H9 (cell line): ENCODE results near the gene PELI3. TPM values are rescaled to one million over a fixed set of nuclear protein-coding genes. Genes with fewer than 3 reads are reported as not detected.

Experiments
- DNase-seq: peaks from one replicate; pipeline ENCODE4 v3.0.0-alpha.2; 2017
- H2AFZ ChIP-seq: one replicate; pipeline ENCODE4 v1.6.1; 2013; ENCODE audit warnings: mild to moderate bottlenecking, low read length, control low read depth, moderate library complexity
- H2AK5ac ChIP-seq: 2 replicates; pipeline ENCODE4 v1.6.1; 2013; ENCODE audit warnings: low read length, control low read depth, mixed read lengths; ENCODE audit not compliant: insufficient read length
- H2BK120ac ChIP-seq: one replicate; pipeline ENCODE4 v1.6.1; 2013; ENCODE audit warnings: low read depth, mild to moderate bottlenecking, low read length, control low read depth, inconsistent platforms; ENCODE audit not compliant: poor library complexity, severe bottlenecking
- H2BK12ac ChIP-seq: 2 replicates; pipeline ENCODE4 v1.6.1; 2013; ENCODE audit warnings: low read length, control low read depth, mixed read lengths, low read depth; ENCODE audit not compliant: insufficient read length
- H2BK15ac ChIP-seq: 2 replicates; pipeline ENCODE4 v1.6.1; 2013; ENCODE audit warnings: low read depth, low read length, control low read depth
- H2BK20ac ChIP-seq: one replicate; pipeline ENCODE4 v1.6.1; 2013; ENCODE audit warnings: low read depth, mild to moderate bottlenecking, low read length, control low read depth, inconsistent platforms; ENCODE audit not compliant: poor library complexity, severe bottlenecking
- H2BK5ac ChIP-seq: 2 replicates; pipeline ENCODE4 v1.6.1; 2013; ENCODE audit warnings: low read length, control low read depth, mixed read lengths; ENCODE audit not compliant: insufficient read length
- H3K14ac ChIP-seq: 2 replicates; pipeline ENCODE4 v1.6.1; 2013; ENCODE audit warnings: low read length, control low read depth; ENCODE audit not compliant: insufficient read depth
- H3K18ac ChIP-seq: 2 replicates; pipeline ENCODE4 v1.6.1; 2013; ENCODE audit warnings: low read depth, mild to moderate bottlenecking, mixed read lengths, low read length, control low read depth; ENCODE audit not compliant: insufficient read length
- H3K23ac ChIP-seq: 2 replicates; pipeline ENCODE4 v1.6.1; 2013; ENCODE audit warnings: low read length, control low read depth, mixed read lengths, low read depth; ENCODE audit not compliant: insufficient read length
- H3K23me2 ChIP-seq: 2 replicates; pipeline ENCODE4 v1.6.1; 2013; ENCODE audit warnings: low read depth, mild to moderate bottlenecking, mixed read lengths, low read length, control low read depth; ENCODE audit not compliant: insufficient read length, poor library complexity, severe bottlenecking
- H3K27ac ChIP-seq: 2 replicates; pipeline ENCODE4 v1.5.1; 2013; ENCODE audit warnings: low read length, control low read depth, mixed read lengths, low read depth; ENCODE audit not compliant: insufficient read length
- H3K27me3 ChIP-seq: 2 replicates; pipeline ENCODE4 v1.6.1; 2013; ENCODE audit warnings: low read length, control low read depth, inconsistent platforms; ENCODE audit not compliant: insufficient read depth
- H3K4ac ChIP-seq: 2 replicates; pipeline ENCODE4 v1.6.1; 2013; ENCODE audit warnings: low read depth, mild to moderate bottlenecking, control low read depth, inconsistent platforms, low read length, moderate library complexity
- H3K4me1 ChIP-seq: 2 replicates; pipeline ENCODE4 v1.6.1; 2013; ENCODE audit warnings: low read length, control low read depth, inconsistent platforms; ENCODE audit not compliant: insufficient read depth
- H3K4me2 ChIP-seq: 2 replicates; pipeline ENCODE4 v1.6.1; 2013; ENCODE audit warnings: low read length, control low read depth, mixed read lengths; ENCODE audit not compliant: insufficient read length, insufficient read depth
- H3K56ac ChIP-seq: 2 replicates; pipeline ENCODE4 v1.6.1; 2013; ENCODE audit warnings: low read depth, mild to moderate bottlenecking, mixed read lengths, low read length, control low read depth; ENCODE audit not compliant: insufficient read length
- H3K79me1 ChIP-seq: 2 replicates; pipeline ENCODE4 v1.6.1; 2013; ENCODE audit warnings: low read depth, mild to moderate bottlenecking, moderate library complexity, low read length, control low read depth, inconsistent platforms; ENCODE audit not compliant: insufficient read depth, poor library complexity, severe bottlenecking
- H3K79me2 ChIP-seq: 2 replicates; pipeline ENCODE4 v1.6.1; 2013; ENCODE audit warnings: low read length, control low read depth, inconsistent platforms; ENCODE audit not compliant: insufficient read depth
- H3K9ac ChIP-seq: 2 replicates; pipeline ENCODE4 v1.6.1; 2013; ENCODE audit warnings: low read length, control low read depth, mixed read lengths; ENCODE audit not compliant: insufficient read length; ENCODE audit errors: extremely low read depth
- H3K9me3 ChIP-seq: one replicate; pipeline ENCODE4 v1.6.1; 2013; ENCODE audit warnings: low read depth, low read length, inconsistent platforms; ENCODE audit not compliant: control insufficient read depth
- H3T11ph ChIP-seq: one replicate; pipeline ENCODE4 v1.6.1; 2013; ENCODE audit warnings: mild to moderate bottlenecking, low read length, control low read depth, inconsistent platforms
- H4K20me1 ChIP-seq: one replicate; pipeline ENCODE4 v1.6.1; 2013; ENCODE audit not compliant: control insufficient read depth, insufficient read length, insufficient read depth
- H4K5ac ChIP-seq: 2 replicates; pipeline ENCODE4 v1.6.1; 2013; ENCODE audit warnings: low read depth, mild to moderate bottlenecking, mixed read lengths, low read length, control low read depth; ENCODE audit not compliant: insufficient read length
- H4K8ac ChIP-seq: replicated peaks from 2 replicates; pipeline ENCODE4 v1.6.1; 2013; ENCODE audit warnings: low read length, control low read depth, mixed read lengths, low read depth; ENCODE audit not compliant: insufficient read length
- H4K91ac ChIP-seq: 2 replicates; pipeline ENCODE4 v1.6.1; 2013; ENCODE audit warnings: low read depth, mild to moderate bottlenecking, moderate library complexity, mixed read lengths, low read length, control low read depth; ENCODE audit not compliant: insufficient read length
- H3K27ac Mint-ChIP-seq, 3 experiments: 2 replicates in 2 of 3; 3 replicates in 1 of 3; pipeline ENCODE4 v1.8.0; 2020 to 2021; ENCODE audit warnings: mixed read lengths in 3 of 3, mild to moderate bottlenecking in 1 of 3, moderate library complexity in 1 of 3
- H3K27me3 Mint-ChIP-seq: 2 replicates; pipeline ENCODE4 v1.8.0; 2021; ENCODE audit warnings: low read depth, mild to moderate bottlenecking, moderate library complexity, mixed read lengths
- H3K36me3 Mint-ChIP-seq, 3 experiments: 2 replicates in 2 of 3; 3 replicates in 1 of 3; pipeline ENCODE4 v1.8.0; 2020 to 2021; ENCODE audit warnings: low read depth in 3 of 3, mixed read lengths in 3 of 3; ENCODE audit not compliant: insufficient read depth in 1 of 3
- H3K4me1 Mint-ChIP-seq, 2 experiments: 2 replicates each; pipeline ENCODE4 v1.8.0; 2020; ENCODE audit warnings: mixed read lengths in 2 of 2
- H3K4me3 Mint-ChIP-seq, 2 experiments: 2 replicates in 1 of 2; 3 replicates in 1 of 2; pipeline ENCODE4 v1.8.0; 2020 to 2021; ENCODE audit warnings: mild to moderate bottlenecking in 2 of 2, mixed read lengths in 2 of 2, moderate library complexity in 1 of 2
- H3K9me3 Mint-ChIP-seq, 2 experiments: 2 replicates in 1 of 2; 3 replicates in 1 of 2; pipeline ENCODE4 v1.8.0; 2020; ENCODE audit warnings: mild to moderate bottlenecking in 2 of 2, mixed read lengths in 2 of 2, moderate library complexity in 1 of 2
- WGBS: extraction: QIAGEN DNeasy Blood & Tissue Kit; methylation state at CpG from one replicate; pipeline ENCODE4 v1.1.7; 2013; ENCODE audit warnings: missing lambda C conversion rate, low lambda C conversion rate, mixed read lengths; ENCODE audit not compliant: insufficient read length; ENCODE audit errors: extremely low coverage; 5-methylcytosine and 5-hydroxymethylcytosine counted together
- total RNA-seq: library from RNA; stranded (reverse); gene quantifications from 2 replicates; pipeline ENCODE4 v1.2.1, GENCODE V29; 2021
- TF ChIP-seq, protein P1 (sequence below): fragments of 200-600 bp; sonication (generic); conservative IDR thresholded peaks from 3 replicates; pipeline ENCODE4 v1.8.0; 2021; ENCODE audit warnings: antibody characterized with exemption, mild to moderate bottlenecking

The PELI3 gene
- total RNA-seq, 1 experiment from 2014 or later, result 10.3 TPM

GRCh38 chr11:66498506-66498905 is 31.8 kb downstream of the PELI3 start:
- H3K14ac ChIP-seq, result no peak overlapping the region
- H3K4me2 ChIP-seq, result no peak overlapping the region
- H2BK20ac ChIP-seq, result no peak overlapping the region
- H2BK12ac ChIP-seq, result no peak overlapping the region
- H3K18ac ChIP-seq, result no peak overlapping the region
- no peak overlapping the region for H4K91ac ChIP-seq
- H3K23me2 ChIP-seq, result no peaks in the 10 kb centered on the region
- DNase-seq, result no peak
- Mint-ChIP-seq H3K36me3 (peaks cover 15 to 49% (median 33%) of the 10 kb centered on the region in 3 experiments; a peak in 6 of 7 replicates), H3K27me3 (no peaks in the 10 kb centered on the region), H3K9me3 (no peaks in the 10 kb centered on the region), H3K27ac (no peak overlapping the region; a peak in 1 of 7 replicates), H3K4me1 (peaks cover 0 to 4% of the 10 kb centered on the region in 2 experiments; a peak in 2 of 4 replicates), H3K4me3 (no peak overlapping the region)
- H3K4ac ChIP-seq, result no peak overlapping the region
- no peaks in the 10 kb centered on the region for H3K79me1 ChIP-seq
- H3K4me1 ChIP-seq, result no peaks in the 10 kb centered on the region
- WGBS, result no CpG with 5 or more reads among the region's 5 CpGs
- H2BK120ac ChIP-seq, result no peak overlapping the region
- H2AFZ ChIP-seq, result no peak overlapping the region
- H3K9me3 ChIP-seq, result no peaks in the 10 kb centered on the region
- no peak overlapping the region for H4K8ac ChIP-seq
- H4K5ac ChIP-seq, result no peak overlapping the region
- no peaks in the 10 kb centered on the region for H3K79me2 ChIP-seq
- no peak overlapping the region for H3K27ac ChIP-seq
- no peak overlapping the region for H3K23ac ChIP-seq
- no peaks in the 10 kb centered on the region for H3K27me3 ChIP-seq
- H2BK5ac ChIP-seq, result no peak overlapping the region
- H3K56ac ChIP-seq, result no peak overlapping the region
- no peak overlapping the region for H2BK15ac ChIP-seq
- H3K9ac ChIP-seq, result no peak overlapping the region
- H2AK5ac ChIP-seq, result no peak overlapping the region
- TF ChIP-seq, protein P1, sequence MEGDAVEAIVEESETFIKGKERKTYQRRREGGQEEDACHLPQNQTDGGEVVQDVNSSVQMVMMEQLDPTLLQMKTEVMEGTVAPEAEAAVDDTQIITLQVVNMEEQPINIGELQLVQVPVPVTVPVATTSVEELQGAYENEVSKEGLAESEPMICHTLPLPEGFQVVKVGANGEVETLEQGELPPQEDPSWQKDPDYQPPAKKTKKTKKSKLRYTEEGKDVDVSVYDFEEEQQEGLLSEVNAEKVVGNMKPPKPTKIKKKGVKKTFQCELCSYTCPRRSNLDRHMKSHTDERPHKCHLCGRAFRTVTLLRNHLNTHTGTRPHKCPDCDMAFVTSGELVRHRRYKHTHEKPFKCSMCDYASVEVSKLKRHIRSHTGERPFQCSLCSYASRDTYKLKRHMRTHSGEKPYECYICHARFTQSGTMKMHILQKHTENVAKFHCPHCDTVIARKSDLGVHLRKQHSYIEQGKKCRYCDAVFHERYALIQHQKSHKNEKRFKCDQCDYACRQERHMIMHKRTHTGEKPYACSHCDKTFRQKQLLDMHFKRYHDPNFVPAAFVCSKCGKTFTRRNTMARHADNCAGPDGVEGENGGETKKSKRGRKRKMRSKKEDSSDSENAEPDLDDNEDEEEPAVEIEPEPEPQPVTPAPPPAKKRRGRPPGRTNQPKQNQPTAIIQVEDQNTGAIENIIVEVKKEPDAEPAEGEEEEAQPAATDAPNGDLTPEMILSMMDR, result no peak
- no peak overlapping the region for H3T11ph ChIP-seq
- H4K20me1 ChIP-seq, result no peaks in the 10 kb centered on the region
